HCT116 (cell line): Measurements from ENCODE around the gene VPS11.

Experiments used
- CTCF ChIP-seq, 3 experiments: fragments of 200-600 bp in 1 of 3; sonication (generic) in 1 of 3; IDR thresholded peaks in 2 of 3; conservative IDR thresholded peaks in 1 of 3; 2 replicates each; pipeline ENCODE4 v1.5.1; 2012 to 2017; ENCODE audit warnings: low read depth in 2 of 3, low read length in 2 of 3, antibody characterized with exemption in 1 of 3, borderline replicate concordance in 1 of 3, control low read depth in 1 of 3, mild to moderate bottlenecking in 1 of 3, mixed read lengths in 1 of 3, mixed run types in 1 of 3, moderate library complexity in 1 of 3; ENCODE audit not compliant: insufficient read depth in 1 of 3
- EZH2 ChIP-seq: fragments of 200-600 bp; sonication (generic); IDR thresholded peaks from 2 replicates; pipeline ENCODE4 v1.6.1; 2017; ENCODE audit warnings: antibody characterized with exemption, mixed run types
- POLR2A ChIP-seq: IDR thresholded peaks from 2 replicates; pipeline ENCODE4 v1.7.0; 2011; ENCODE audit warnings: borderline replicate concordance; ENCODE audit not compliant: insufficient read depth, insufficient read length; ENCODE audit errors: extremely low read depth
- YY1 ChIP-seq: IDR thresholded peaks from 2 replicates; pipeline ENCODE4 v1.6.1; 2011; ENCODE audit warnings: low read length, low read depth, moderate library complexity, mild to moderate bottlenecking; ENCODE audit not compliant: insufficient replicate concordance; ENCODE audit errors: extremely low read depth

DNA sequence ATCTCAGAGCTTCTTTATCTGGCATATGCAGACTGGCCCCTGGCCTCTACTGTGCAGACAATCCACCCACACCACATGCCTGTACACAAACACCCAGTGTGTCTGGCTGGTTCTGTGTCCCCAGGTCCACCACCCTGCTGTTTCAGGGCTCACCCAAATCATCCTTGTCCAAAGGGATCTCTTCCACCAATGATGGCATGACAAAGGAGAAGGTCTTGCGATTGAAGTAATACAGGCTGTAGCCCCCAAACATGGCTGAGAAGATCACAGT, 38.6 kb upstream of the VPS11 start:
- TF ChIP-seq CTCF (IDR thresholded peaks at IDR 0.05 in 2 of 3, conservative IDR thresholded peaks at IDR 0.05 in 1 of 3; ENCODE audit: borderline replicate concordance in 1 of 3, insufficient read depth in 1 of 3, low read depth in 2 of 3, low read length in 2 of 3), result no peak
- no peak for TF ChIP-seq EZH2
- TF ChIP-seq POLR2A, result no peak
- TF ChIP-seq YY1, result no peak
